HG03060 (cell line): ENCODE measurements around the gene POLD1.

ENCODE experiments used
- ATAC-seq: cut with Tn5 transposase; IDR thresholded peaks from one replicate; pipeline ENCODE4 v1.9.1; 2021; ENCODE audit warnings: low read depth, moderate number of reproducible peaks; ENCODE audit not compliant: unreplicated experiment

Gene POLD1

DNA sequence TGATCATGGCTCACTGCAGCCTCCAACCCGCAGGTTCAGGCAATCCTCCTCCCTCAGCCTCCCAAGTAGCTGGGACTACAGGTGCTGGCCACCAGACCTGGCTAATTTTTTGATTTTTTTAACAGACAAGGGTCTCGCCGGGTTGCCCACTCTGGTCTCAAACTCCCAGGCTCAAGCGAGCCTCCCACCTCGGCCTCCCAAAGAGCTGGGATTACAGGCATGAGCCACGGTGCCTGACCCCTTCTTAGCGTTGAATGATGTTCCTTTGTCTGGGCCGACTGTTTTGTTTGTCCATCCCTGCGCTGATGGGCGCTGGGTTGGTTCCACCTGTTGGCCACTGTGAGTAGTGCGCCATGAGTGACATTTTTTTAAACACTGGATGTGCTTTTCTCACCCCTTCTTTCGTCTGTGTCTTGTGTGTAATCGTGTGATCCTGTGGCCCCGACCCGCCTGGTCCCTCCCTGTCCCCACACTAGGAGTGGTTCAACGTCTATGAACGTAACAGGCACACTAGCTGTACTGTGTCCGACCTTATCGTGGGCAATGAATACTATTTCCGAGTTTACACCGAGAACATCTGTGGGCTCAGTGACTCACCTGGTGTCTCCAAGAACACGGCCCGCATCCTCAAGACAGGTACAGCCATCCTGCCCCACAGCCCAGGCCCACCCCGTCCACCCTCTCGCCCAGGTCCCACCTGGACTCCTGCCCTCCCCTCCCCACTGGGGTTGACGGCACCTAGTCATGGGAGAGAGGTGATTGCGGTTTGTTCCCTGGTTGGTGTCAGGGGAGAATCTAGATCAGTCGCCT is 77.1 kb downstream of the POLD1 start:
- ATAC-seq: no peak

DNA sequence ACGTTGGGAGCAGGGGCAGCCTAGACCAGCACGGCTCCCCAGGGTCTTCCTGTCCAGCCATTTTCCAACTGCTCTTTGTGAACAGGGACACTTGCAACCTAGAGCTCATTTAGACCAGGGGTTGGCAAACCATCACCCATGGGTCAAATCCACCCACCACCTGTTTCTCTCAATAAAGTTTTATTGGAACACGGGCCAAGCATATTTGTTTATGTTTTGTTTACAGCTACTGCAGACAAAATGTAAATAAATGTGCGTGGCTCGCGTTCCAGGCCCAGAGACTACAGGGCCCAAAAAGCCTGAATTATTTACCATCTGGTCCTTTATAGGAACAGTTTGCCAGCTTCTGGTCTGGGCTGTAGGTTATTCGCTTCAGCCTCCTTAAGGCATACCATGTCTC is 78.8 kb downstream of the POLD1 start:
- no peak for ATAC-seq

DNA sequence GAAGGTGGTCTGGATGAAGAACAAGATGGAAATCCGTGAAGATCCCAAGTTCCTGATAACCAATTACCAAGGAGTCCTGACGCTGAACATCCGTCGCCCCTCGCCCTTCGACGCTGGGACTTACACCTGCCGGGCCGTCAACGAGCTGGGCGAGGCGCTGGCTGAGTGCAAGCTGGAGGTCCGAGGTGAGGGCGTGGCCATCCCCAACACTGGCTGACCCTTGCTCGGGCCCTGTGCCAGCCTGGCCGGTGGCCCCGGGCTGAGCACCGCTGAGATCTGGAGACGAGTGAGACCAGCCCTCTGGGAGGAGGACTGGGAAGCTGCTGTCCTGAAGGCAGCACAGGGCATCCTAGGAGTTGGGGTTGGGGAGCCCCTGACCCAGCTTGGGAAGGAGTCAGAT is 80.2 kb downstream of the POLD1 start:
- no peak for ATAC-seq

DNA sequence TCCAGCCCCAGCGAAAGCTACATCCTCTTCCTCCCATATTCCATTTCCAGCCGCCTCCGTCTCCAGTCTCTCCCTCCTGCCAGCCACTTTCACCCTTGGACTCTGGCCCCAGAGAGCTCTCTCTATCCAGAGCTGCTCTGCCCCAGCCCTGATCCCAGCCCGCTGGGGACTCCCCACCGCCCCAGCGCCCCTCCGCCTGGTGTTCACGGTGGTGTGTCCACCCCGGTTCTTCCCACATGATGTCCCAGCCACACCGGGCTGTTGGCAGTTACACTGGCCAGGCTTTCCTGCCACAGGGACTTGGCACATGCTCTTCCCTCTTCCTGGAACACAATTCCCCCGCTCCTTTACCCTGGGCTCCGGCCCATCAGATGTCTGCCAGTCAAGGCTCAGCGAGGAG is 80.9 kb downstream of the POLD1 start:
- ATAC-seq: no peak

DNA sequence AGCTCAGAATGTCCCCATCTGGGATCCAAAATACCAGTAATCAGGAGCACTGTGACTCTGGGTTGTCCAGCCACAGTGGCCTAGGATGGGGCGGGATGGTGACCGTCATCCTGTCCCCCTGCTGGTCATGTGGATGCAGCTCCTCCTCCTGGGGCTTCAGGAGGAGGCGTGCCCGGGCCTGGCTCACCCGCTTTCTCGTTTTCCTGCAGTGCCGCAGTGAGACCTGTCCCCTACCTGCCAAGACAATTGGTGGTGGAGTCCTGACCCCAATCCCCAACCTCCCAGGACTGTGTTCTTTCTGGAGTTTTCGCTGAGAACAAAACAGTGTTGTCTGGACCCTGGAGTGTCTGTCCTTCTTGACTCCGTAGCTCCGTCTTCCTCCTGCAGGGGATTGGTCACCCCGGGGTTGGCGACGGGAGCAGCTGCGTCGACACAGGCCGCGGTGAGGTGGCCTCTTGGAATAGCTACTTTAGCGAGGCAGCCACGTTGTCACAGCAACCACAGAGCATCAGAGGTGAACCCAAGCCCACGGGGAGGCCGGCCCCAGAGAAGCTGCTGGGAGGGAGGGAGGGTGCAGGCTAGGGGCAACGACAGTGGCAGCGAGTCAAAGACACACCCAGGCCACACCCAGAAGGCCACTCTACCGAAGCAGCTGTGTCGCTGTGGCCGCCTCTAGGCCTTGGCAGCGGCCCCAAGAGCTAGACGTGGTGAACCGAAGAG is 82.0 kb downstream of the POLD1 start:
- no peak for ATAC-seq

DNA sequence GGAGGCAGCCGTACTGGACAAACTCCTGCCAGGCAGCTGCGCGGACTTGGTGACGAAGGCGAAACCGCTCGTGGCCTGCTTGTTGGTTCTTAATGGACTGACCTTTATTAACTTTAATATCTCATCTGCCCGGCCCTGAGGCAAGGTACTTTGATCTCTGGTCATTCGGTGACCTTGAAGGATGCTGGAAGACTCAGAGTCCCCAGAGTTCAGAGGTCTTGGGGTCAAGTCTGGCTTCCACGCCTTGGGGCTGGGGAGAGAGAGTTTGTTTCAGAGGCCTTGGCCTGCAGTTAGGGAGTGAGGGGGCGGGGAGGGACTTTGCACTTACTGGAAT is 82.5 kb downstream of the POLD1 start:
- ATAC-seq: no peak

DNA sequence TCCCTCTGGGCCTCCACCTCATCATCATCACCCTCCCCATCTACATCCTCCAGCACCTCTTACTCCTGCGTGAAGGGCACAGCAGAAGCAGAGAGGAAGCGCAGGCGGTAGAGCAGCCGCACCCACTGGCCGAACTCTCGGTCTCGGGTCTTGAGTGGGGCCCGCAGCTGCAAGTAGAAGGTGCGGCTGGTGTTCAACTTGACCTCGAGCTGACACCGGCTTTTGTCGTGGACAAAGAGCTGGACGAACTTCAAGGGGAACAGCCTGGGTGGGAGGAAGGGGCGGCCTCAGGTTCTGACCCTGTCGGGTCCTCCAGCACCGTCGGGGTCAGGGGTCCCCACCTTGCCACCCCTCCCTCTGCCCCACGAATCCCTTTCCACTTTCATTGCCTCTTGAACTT is 83.4 kb downstream of the POLD1 start:
- no peak for ATAC-seq
